SK-MEL-5 (cell line): ENCODE results near the gene FCHO2. TPM values are rescaled to one million over a fixed set of nuclear protein-coding genes. Genes with fewer than 3 reads are reported as not detected.
A peak's percentile ranks its signal among the peaks of the same experiment; 100 is the strongest.

Experiments used
- DNase-seq: peaks from one replicate; pipeline ENCODE4 v3.0.0-alpha.2; 2016; ENCODE audit warnings: low read depth, low spot score
- in situ Hi-C: cut with HindIII; loops from 2 replicates; pipeline ENCODE4 v1.10.0; 2016; ENCODE audit warnings: low sequenced_read_pairs, high pct_unique_total_duplicates, low pct_unique_long_range_greater_than_20kb
- total RNA-seq: library from RNA; depleted of rRNA; stranded (reverse); fragments of >200 nt; shearing (Covaris generic); gene quantifications from 2 replicates; pipeline ENCODE4 v1.2.3, GENCODE V29; 2014

Gene FCHO2
- total RNA-seq, 1 experiment from 2014 or later, result 6.7 TPM

DNA sequence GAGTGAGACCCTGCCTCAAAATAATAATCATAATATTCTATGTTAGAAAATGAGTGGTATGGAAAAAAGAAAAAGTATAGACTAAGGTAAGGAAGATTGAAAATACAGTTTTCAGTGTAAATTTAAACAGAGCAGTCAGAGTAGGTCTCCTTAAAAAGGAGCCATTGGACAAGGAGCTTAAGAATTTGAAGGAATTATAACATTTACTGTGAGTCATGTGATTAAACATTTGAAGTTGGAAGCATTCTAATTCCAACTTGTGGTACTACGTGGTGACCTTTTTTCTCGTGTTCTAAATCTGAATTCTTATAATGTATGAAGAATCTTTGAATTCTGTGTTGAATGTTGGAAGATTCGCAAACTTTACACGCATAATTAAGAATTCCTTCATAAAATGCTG lies 125.3 kb downstream of the FCHO2 start:
- DNase-seq, result no peak
- in situ Hi-C loops, result loop anchor here (25.0 kb wide), 1 partner anchor 106 kb away; no protein-coding TSS in a partner anchor

- no peak for DNase-seq
- in situ Hi-C loops, result loop anchor here (25.0 kb wide), 1 partner anchor 99 kb away; no protein-coding TSS in a partner anchor
These were observed 132.2 kb downstream of the FCHO2 start for GRCh38 chr5:73088026-73088425.

DNA sequence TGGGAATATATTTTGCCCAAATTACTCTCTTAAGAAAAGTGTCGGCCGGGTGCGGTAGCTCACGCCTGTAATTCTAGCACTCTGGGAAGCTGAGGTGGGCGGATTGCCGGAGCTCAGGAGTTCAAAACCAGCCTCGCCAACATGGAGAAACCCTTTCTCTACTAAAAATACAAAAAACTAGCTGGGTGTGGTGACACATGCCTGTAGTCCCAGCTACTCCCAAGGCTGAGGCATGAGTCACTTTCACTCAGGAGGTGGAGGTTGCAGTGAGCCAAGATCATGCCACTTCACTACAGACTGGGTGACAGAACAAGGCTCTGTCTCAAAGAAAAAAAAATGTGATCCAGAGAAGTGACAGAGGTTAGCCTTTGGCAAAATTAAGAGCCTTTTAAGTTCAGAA lies 138.1 kb downstream of the FCHO2 start:
- peak; percentile 24 for DNase-seq
- in situ Hi-C loops, result loop anchor here (25.0 kb wide), 1 partner anchor 93 kb away; no protein-coding TSS in a partner anchor

GRCh38 chr5:73094415-73094814 lies 138.6 kb downstream of the FCHO2 start:
- DNase-seq, result no peak
- in situ Hi-C loops, result loop anchor here (25.0 kb wide), 1 partner anchor 93 kb away; no protein-coding TSS in a partner anchor

DNA sequence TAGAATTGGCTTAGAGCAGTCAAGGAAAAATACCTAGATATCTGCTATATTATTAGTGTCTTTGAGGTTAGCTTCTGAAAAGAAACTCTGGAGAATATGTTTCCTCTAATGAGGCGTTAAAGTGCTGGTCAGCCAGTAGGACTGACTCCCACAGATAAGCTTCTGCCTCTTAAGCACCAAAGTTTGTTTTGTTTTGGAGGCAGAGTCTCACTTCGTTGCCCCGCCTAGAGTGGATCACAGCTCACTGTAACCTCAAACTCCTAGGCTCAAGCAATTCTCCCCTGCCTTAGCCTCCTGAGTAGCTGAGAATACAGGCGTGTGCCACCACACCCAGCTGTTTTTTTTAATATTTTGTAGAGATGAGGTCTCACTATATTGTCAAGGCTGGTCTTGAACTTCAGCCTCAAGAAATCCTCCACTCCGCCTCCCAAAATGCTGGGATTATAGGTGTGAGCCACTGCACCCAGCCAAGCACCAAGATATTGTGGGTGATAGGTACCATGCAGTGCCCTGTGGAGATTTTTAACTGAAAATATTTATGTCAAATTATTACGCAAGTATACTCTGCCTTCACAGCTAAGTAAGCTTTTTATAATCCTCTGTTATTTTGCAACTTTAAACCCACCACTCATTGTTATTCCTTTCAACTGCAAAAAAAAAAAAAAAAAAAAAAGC lies 139.9 kb downstream of the FCHO2 start:
- in situ Hi-C loops, result loop anchor here (25.0 kb wide), 1 partner anchor 92 kb away; no protein-coding TSS in a partner anchor
- no peak for DNase-seq

- no peak for DNase-seq
- in situ Hi-C loops, result loop anchor here (25.0 kb wide), 1 partner anchor 91 kb away; no protein-coding TSS in a partner anchor
These were observed 140.4 kb downstream of the FCHO2 start for GRCh38 chr5:73096239-73096575.

DNA sequence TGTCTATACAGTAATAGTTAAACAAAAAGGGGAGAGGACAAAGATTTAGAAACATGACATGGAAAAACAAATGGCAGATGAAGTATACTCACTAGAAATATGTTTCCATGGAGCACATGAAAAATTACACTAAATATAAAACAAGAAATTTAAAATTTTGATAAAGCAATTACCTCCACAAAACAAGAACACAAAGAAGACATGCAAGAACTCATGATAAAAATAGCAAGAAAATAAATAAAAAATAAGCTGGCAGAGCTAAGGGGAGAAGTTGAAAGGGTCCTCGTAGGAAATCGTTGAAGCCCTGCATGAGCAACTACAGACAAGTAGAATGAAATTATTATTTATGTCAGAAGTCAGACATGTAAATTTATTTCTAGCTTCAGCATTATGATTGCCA lies 141.9 kb downstream of the FCHO2 start:
- no peak for DNase-seq
- in situ Hi-C loops, result loop anchor here (25.0 kb wide), 1 partner anchor 90 kb away; no protein-coding TSS in a partner anchor

DNA sequence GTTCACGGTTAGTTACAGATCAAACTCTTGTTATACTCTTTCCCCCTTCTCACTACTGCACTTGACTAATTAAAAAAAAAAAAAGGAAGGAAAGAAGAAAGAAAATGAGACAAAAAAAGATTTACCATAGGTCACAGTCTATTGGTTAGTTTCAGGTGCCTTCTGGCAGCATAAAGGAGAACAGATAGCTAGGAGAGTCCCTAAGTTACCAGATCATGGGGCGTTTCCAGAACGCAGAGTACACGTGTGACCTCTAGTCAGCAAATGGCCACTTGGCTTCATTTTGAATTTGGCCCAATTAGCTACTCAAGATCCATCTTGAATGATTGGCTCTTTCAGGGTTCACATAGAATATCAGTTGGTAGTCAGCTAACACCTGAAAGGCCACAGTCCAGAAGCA lies 144.3 kb downstream of the FCHO2 start:
- in situ Hi-C loops, result no loop called here
- DNase-seq, result no peak

- in situ Hi-C loops, result no loop called here
- no peak for DNase-seq
These were observed 148.0 kb downstream of the FCHO2 start for GRCh38 chr5:73103870-73104299.

DNA sequence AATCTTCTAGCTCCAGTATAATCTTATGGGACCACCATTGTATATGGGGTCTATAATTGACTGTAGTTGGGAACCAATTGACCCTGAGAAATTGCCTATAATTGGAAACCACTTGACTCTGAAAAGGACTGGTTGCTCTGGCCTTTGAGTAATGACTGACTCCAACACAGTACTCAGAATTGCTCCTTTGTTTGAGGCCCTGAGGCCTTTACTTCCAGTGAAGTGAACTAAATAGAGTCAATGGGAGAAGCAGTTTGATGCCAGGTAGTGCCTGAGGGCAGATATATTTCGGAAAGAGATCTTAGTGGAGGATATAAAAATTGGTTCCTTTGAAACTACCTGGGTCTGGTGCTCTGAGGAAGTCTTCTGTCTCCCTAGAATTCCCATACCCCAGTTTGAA lies 148.5 kb downstream of the FCHO2 start:
- in situ Hi-C loops, result no loop called here
- peak; percentile 61 for DNase-seq

GRCh38 chr5:73106335-73106734 lies 150.5 kb downstream of the FCHO2 start:
- in situ Hi-C loops, result no loop called here
- DNase-seq, result peak; percentile 82

- no peak for DNase-seq
- in situ Hi-C loops, result no loop called here
These were observed 154.3 kb downstream of the FCHO2 start for GRCh38 chr5:73110190-73110589.

DNA sequence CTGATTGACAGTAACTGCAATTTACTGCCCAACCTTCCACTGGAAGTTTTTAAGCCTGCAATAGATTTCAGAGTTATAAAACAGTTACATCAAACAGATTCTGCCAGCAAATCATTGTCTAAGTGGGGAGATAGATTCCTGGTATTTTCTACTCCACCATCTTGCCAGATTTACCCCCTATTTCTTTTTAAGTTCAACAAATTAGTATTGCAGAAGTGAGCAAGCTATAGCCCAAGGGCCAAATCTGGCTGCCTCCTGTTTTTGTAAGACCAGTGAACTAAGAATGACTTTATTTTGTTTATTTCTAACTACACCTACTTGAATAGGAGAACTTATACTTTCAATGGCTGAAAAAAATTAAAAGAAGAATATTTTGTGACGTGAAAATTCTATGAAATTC lies 155.7 kb downstream of the FCHO2 start:
- DNase-seq, result no peak
- in situ Hi-C loops, result no loop called here

- in situ Hi-C loops, result no loop called here
- no peak for DNase-seq
These were observed 156.5 kb downstream of the FCHO2 start for GRCh38 chr5:73112359-73112758.

DNA sequence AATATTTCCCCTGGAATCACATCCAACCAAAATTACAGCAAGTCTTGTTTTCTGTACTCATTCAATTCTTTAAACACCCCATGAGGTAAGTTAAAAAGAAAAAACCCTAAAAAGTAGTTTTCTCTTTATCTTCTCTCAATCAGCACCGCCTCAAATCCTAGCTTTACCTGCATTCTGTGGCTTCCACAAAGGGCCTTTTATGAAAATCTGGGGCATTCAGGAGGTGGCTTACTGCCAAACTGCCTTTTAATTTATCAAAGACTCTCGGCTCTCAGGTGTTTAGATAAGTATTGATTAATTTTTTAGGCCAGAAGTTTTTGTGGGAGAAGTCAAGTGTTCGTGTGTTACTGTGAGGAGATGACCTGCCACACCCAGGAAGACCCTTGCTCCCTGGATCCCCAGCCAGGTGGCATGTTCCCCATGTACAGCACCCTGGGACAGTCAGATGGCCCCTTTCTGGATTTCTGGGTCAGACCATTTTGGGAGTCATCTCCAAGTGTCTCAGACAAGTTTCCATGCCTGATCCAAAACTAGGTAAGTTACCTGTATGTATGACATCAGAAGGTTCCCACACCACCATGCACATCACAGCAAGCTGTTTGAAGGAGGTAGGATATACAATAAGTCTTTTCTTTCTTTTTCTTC lies 158.3 kb downstream of the FCHO2 start:
- no peak for DNase-seq
- in situ Hi-C loops, result no loop called here

DNA sequence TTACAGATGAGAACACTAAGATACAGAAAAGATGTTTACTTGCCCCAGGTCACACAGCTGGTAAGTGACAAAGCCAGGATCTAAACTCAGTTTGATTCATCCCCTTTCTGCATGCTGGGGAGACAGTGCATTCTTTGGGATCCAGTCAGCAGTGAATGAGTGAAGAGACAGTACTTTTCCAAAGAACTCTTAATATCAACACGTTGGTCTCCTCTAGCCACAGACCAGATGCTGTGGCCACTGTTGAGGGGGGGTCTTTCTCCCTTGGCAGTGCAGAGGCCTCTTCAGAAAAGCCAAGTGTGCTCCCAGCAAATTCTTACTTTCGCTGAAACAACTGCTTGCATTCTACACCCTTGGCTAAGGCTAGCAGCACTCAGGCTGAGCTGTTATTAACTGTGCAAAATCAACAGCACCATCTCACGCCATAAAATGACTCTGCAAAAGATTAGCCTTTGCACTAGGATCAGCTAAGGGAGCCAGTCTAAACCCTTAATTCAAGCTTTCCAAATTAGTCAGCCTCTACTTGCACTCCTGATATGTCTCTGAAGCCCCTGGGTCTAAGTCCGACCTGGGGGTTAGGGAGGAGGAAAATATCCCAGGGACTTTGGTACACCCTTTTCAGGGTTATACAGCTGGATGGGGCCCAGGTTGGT lies 159.7 kb downstream of the FCHO2 start:
- in situ Hi-C loops, result no loop called here
- no peak for DNase-seq

GRCh38 chr5:73116506-73116905 lies 160.7 kb downstream of the FCHO2 start:
- in situ Hi-C loops, result no loop called here
- no peak for DNase-seq

DNA sequence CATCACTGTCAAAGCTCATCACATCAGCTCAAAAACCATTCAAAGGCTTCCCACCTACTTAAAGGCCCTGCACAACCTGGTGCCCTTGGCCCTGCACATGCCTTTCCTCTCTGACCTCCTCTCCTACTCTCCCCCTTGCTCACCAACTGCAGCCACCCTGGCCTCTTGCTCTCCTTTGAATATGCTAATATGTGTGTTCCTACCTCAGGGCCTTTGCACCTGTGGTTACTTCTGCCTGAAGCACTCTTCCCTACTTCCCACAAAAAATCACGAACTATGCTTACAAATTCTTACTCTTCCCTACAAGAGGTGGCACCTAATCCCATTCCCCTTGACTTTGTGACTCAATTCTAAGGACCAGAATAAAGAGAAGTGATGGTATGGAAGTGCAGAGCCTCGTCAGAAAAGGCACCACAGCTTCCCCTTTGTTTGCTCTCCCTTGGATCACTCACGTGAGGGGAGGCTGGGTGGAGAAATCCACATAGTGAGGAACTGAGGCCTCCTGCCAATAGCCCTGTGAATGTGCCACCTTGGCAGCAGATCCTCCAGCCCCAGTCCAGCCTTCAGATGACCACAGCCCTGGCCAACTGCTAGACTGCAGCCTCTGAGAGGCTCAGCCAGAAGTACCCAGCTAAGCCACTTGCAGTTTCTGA lies 161.4 kb downstream of the FCHO2 start:
- in situ Hi-C loops, result no loop called here
- no peak for DNase-seq
